HepG2 (cell line): ENCODE measurements around the gene CSNK1D. TPM values are rescaled to one million over a fixed set of nuclear protein-coding genes. Genes with fewer than 3 reads are reported as not detected.
A peak's percentile ranks its signal among the peaks of the same experiment; 100 is the strongest.

Experiments used
- ATAC-seq: fragments of 200-7000 bp; cut with Tn5 transposase; 3 replicates; pipeline ENCODE4 v1.9.1; 2020; ENCODE audit warnings: mild to moderate bottlenecking, moderate library complexity
- BruUV-seq: library from RNA; stranded (reverse); fragments of 400-500 nt; replicated peaks from 2 replicates; lab custom pipeline; 2021; lab: Mats Ljungman, UMichigan
- CTCF ChIA-PET: fragments of 300-600 bp; formaldehyde crosslinking; extraction: SDS; loops from one replicate; lab custom pipeline; 2021; ENCODE audit warnings: low total read pairs, inconsistent platforms, low intra/inter-chr PET ratio; lab: Yijun Ruan, JAX
- POLR2A ChIA-PET: fragments of 350-600 bp; sonication (Branson Sonifier 250); formaldehyde crosslinking; loops from one replicate; lab custom pipeline; 2020; ENCODE audit warnings: antibody characterized with exemption, inconsistent platforms; lab: Yijun Ruan, JAX
- DNase-seq: peaks from one replicate; pipeline ENCODE4 v3.0.0-alpha.2; 2015; ENCODE audit warnings: low spot score
- FAIRE-seq: peaks from 3 replicates; lab custom pipeline; 2011; peaks lifted over from hg19 to GRCh38; lab: Jason Lieb, UNC
- H2AFZ ChIP-seq: one replicate; pipeline ENCODE4 v1.6.1; 2011; ENCODE audit warnings: low read length, inconsistent platforms
- H3K27ac ChIP-seq: fragments of 300-600 bp; 3 replicates; pipeline ENCODE4 v1.8.0; 2011; ENCODE audit warnings: mixed run types, mild to moderate bottlenecking, mixed read lengths, low read length, inconsistent platforms; ENCODE audit not compliant: insufficient read depth; ENCODE audit errors: extremely low read length
- H3K27me3 ChIP-seq, 2 experiments: fragments of 200-600 bp in 1 of 2; 2 replicates in 1 of 2; 3 replicates in 1 of 2; pipeline versions ENCODE4 v1.6.0 to v1.8.0; 2011; ENCODE audit warnings: low read length in 2 of 2, mild to moderate bottlenecking in 2 of 2, moderate library complexity in 2 of 2, inconsistent platforms in 1 of 2; ENCODE audit not compliant: insufficient read depth in 2 of 2, control insufficient read depth in 1 of 2
- H3K36me3 ChIP-seq, 2 experiments: fragments of 200-600 bp in 1 of 2; replicated peaks in 1 of 2; 2 replicates in 1 of 2; 3 replicates in 1 of 2; pipeline versions ENCODE4 v1.5.1 to v1.8.0; 2011; ENCODE audit warnings: low read length in 2 of 2, inconsistent platforms in 1 of 2; ENCODE audit not compliant: insufficient read depth in 2 of 2, control insufficient read depth in 1 of 2
- H3K4me1 ChIP-seq: 2 replicates; pipeline ENCODE4 v1.5.1; 2012; ENCODE audit warnings: low read length, inconsistent platforms; ENCODE audit not compliant: insufficient read depth
- H3K4me2 ChIP-seq: 2 replicates; pipeline ENCODE4 v1.6.0; 2011; ENCODE audit warnings: low read depth, low read length, inconsistent platforms
- H3K4me3 ChIP-seq, 3 experiments: fragments of 200-600 bp in 1 of 3; sonication (generic), shearing (Covaris generic) in 1 of 3; replicated peaks in 1 of 3; 2 replicates each; pipeline ENCODE4 v1.5.1; 2011 to 2016; ENCODE audit warnings: low read length in 3 of 3, inconsistent platforms in 2 of 3, low read depth in 2 of 3, mild to moderate bottlenecking in 2 of 3, control low read depth in 1 of 3, mixed read lengths in 1 of 3; ENCODE audit not compliant: insufficient read depth in 1 of 3
- H3K79me2 ChIP-seq: one replicate; pipeline ENCODE4 v1.6.1; 2011; ENCODE audit warnings: low read length, inconsistent platforms; ENCODE audit not compliant: insufficient read depth
- H3K9ac ChIP-seq: 2 replicates; pipeline ENCODE4 v1.6.0; 2011; ENCODE audit warnings: mild to moderate bottlenecking, low read depth, low read length, inconsistent platforms; ENCODE audit not compliant: insufficient read depth
- H3K9me3 ChIP-seq: 2 replicates; pipeline ENCODE4 v1.5.1; 2012; ENCODE audit warnings: mild to moderate bottlenecking, low read length
- H4K20me1 ChIP-seq: 2 replicates; pipeline ENCODE4 v1.6.0; 2011; ENCODE audit warnings: inconsistent platforms, mild to moderate bottlenecking, low read length, moderate library complexity; ENCODE audit not compliant: insufficient read depth
- CREM ChIP-seq, 2 experiments: sonication (generic) in 1 of 2; formaldehyde crosslinking in 1 of 2; IDR thresholded peaks; 2 replicates each; pipeline versions ENCODE4 v1.4.0 to v1.6.1; 2016 to 2020; ENCODE audit warnings: antibody characterized with exemption in 1 of 2, mild to moderate bottlenecking in 1 of 2, missing genetic modification reagents in 1 of 2
- DNMT1 ChIP-seq: sonication (generic); formaldehyde crosslinking; IDR thresholded peaks from 2 replicates; pipeline ENCODE4 v1.5.1; 2020; ENCODE audit warnings: mild to moderate bottlenecking, missing genetic modification reagents
- ELF1 ChIP-seq: sonication (generic); formaldehyde crosslinking; IDR thresholded peaks from 2 replicates; pipeline ENCODE4 v1.4.0; 2020; ENCODE audit warnings: missing genetic modification reagents
- MXD4 ChIP-seq: IDR thresholded peaks from 2 replicates; pipeline ENCODE4 v1.6.1; 2016; ENCODE audit warnings: mild to moderate bottlenecking, missing biosample characterization, missing genetic modification reagents
- RFX1 ChIP-seq: fragments of 450-650 bp; IDR thresholded peaks from 2 replicates; pipeline ENCODE4 v1.6.1; 2017
- SETDB1 ChIP-seq: sonication (generic); formaldehyde crosslinking; IDR thresholded peaks from 2 replicates; pipeline ENCODE4 v1.5.1; 2020; ENCODE audit warnings: missing genetic modification reagents, mild to moderate bottlenecking, borderline replicate concordance
- TBX2 ChIP-seq: sonication (generic); formaldehyde crosslinking; IDR thresholded peaks from 2 replicates; pipeline ENCODE4 v1.5.0; 2020; ENCODE audit warnings: missing genetic modification reagents, mild to moderate bottlenecking, borderline replicate concordance
- TCF7 ChIP-seq: sonication (generic); IDR thresholded peaks from 2 replicates; pipeline ENCODE4 v1.6.1; 2016; ENCODE audit warnings: antibody characterized with exemption, low read depth
- TCF7L2 ChIP-seq: IDR thresholded peaks from 2 replicates; pipeline ENCODE4 v1.6.1; 2011; ENCODE audit warnings: mild to moderate bottlenecking, low read depth, low read length, moderate library complexity
- U2AF1 ChIP-seq: fragments of 200-400 bp; formaldehyde crosslinking; optimal IDR thresholded peaks from 2 replicates; pipeline ENCODE3; 2017; ENCODE audit warnings: mild to moderate bottlenecking, low read depth, low read length
- ZNF317 ChIP-seq: sonication (generic); formaldehyde crosslinking; IDR thresholded peaks from 2 replicates; pipeline ENCODE4 v1.5.0; 2020; ENCODE audit warnings: mild to moderate bottlenecking, missing genetic modification reagents
- ZNF563 ChIP-seq: sonication (generic); formaldehyde crosslinking; IDR thresholded peaks from 2 replicates; pipeline ENCODE4 v1.8.0; 2022; ENCODE audit warnings: mild to moderate bottlenecking, moderate library complexity, missing genetic modification reagents
- ZNF749 ChIP-seq: sonication (generic); formaldehyde crosslinking; IDR thresholded peaks from 2 replicates; pipeline ENCODE4 v1.8.0; 2022; ENCODE audit warnings: mild to moderate bottlenecking, missing genetic modification reagents, moderate library complexity, borderline replicate concordance
- ZNF839 ChIP-seq: sonication (generic); formaldehyde crosslinking; IDR thresholded peaks from 2 replicates; pipeline ENCODE4 v1.4.0; 2020; ENCODE audit warnings: missing genetic modification reagents, mild to moderate bottlenecking, borderline replicate concordance
- WGBS: methylation state at CpG from one replicate; pipeline ENCODE4 v1.1.6; 2017; ENCODE audit warnings: low lambda C conversion rate; 5-methylcytosine and 5-hydroxymethylcytosine counted together
- in situ Hi-C: cut with HindIII; loops from 2 replicates; pipeline ENCODE4 v1.10.0; 2017; ENCODE audit warnings: low pct_unique_long_range_greater_than_20kb; ENCODE audit not compliant: extremely low pct_ligation_motif_present
- intact Hi-C: fragments of 100-400 bp; cut with micrococcal nuclease; formaldehyde crosslinking; loops from one replicate; pipeline ENCODE4 v1.10.0; 2022; ENCODE audit not compliant: unreplicated experiment
- polyA plus RNA-seq, 8 experiments: library from polyadenylated mRNA; depleted of rRNA in 3 of 8; stranded (reverse) in 7 of 8; unstranded in 1 of 8; fragments of >200 nt; fragmentation: Illumina TruSeq in 4 of 8; extraction: Trizol in 4 of 8; gene quantifications; 2 replicates each; pipeline versions ENCODE4 v1.2.1 to v1.2.3, GENCODE V29; 2011 to 2016; ENCODE audit warnings: low read depth in 4 of 8, missing spikeins in 1 of 8, mixed read lengths in 1 of 8; ENCODE audit not compliant: insufficient read depth in 1 of 8
- total RNA-seq, 5 experiments: library from RNA; depleted of rRNA; stranded (reverse); fragments of >200 nt; fragmentation: Illumina TruSeq; extraction: Trizol; gene quantifications; 2 replicates each; pipeline ENCODE4 v1.2.3, GENCODE V29; 2016; ENCODE audit warnings: low read depth in 1 of 5
- TF ChIP-seq, protein P1 (sequence below): IDR thresholded peaks from 2 replicates; pipeline ENCODE4 v1.6.1; 2016
- TF ChIP-seq, protein P2 (sequence below): sonication (generic); formaldehyde crosslinking; IDR thresholded peaks from 2 replicates; pipeline ENCODE4 v1.8.0; 2022; ENCODE audit warnings: mild to moderate bottlenecking, missing genetic modification reagents, moderate library complexity
- TF ChIP-seq, protein P3 (sequence below): sonication (generic); formaldehyde crosslinking; conservative IDR thresholded peaks from 2 replicates; pipeline ENCODE4 v1.4.0; 2020; ENCODE audit warnings: missing genetic modification reagents
- TF ChIP-seq, protein P4 (sequence below), 2 experiments: fragments of 450-650 bp in 1 of 2; sonication (generic) in 1 of 2; formaldehyde crosslinking; IDR thresholded peaks; 2 replicates each; pipeline versions ENCODE4 v1.5.0 to v1.8.0; 2020 to 2022; ENCODE audit warnings: mild to moderate bottlenecking in 1 of 2, missing genetic modification reagents in 1 of 2
- TF ChIP-seq, protein P5 (sequence below): sonication (generic); formaldehyde crosslinking; IDR thresholded peaks from 2 replicates; pipeline ENCODE4 v1.4.0; 2020; ENCODE audit warnings: missing genetic modification reagents, borderline replicate concordance

Gene CSNK1D
- total and polyA plus RNA-seq, 2 of the 13 experiments (the other 11 are each of a cell fraction or from before 2014, with no cell fraction given): 31.5 to 128 TPM

DNA sequence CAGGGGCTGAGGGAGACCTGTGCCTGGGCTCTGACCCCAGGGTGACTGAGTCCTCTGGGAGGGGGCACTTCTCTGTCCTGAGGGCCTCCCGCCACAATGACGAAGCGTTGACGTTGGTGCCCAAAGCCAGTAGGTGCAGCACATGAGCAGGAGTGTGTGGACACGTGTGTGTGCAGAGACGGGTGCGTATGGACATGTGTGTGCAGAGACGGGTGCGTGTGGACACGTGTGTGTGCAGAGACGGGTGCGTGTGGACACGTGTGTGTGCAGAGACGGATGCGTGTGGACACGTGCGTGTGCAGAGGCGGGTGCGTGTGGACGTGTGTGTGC is 44.6 kb upstream of the CSNK1D start:
- intact Hi-C loops (no loop called here), in situ Hi-C loops (no loop called here)
- POLR2A ChIA-PET: interaction anchor here (0.9 to 2.6 kb wide), 16 partner anchors 9 to 261 kb away, joined by 3 to 152 read pairs (median 8); partner anchors contain the start of genes CSNK1D and SLC16A3
- Histone ChIP-seq H3K27ac (peak overlapping the region; percentile 54), H3K9me3 (no peaks in the 10 kb centered on the region), H3K36me3 (no peaks in the 10 kb centered on the region), H2AFZ (no peak overlapping the region), H3K4me2 (peak overlapping the region; percentile 88), H3K4me3 (peak overlapping the region; percentile 63 to 72 (median 69); a peak in 5 of 6 replicates), H3K27me3 (no peaks in the 10 kb centered on the region; a peak in 1 of 5 replicates), H3K79me2 (peaks cover 3% of the 10 kb centered on the region), H3K4me1 (peaks cover 69% of the 10 kb centered on the region), H4K20me1 (no peaks in the 10 kb centered on the region), H3K9ac (peak overlapping the region; percentile 64)
- ATAC-seq (no peak), DNase-seq (no peak), FAIRE-seq (no peak)
- CTCF ChIA-PET: no interaction called here
- WGBS: 72% methylated on average over 20 of the region's 20 CpGs
- BruUV-seq: no TSS peak
- TF ChIP-seq SETDB1 (CRISPR knock-in tag): no peak
- no peak for TF ChIP-seq MXD4 (CRISPR knock-in tag)
- TF ChIP-seq ZNF839 (CRISPR knock-in tag): no peak; the same call in 1 of the 2 replicates
- TF ChIP-seq, protein P1, sequence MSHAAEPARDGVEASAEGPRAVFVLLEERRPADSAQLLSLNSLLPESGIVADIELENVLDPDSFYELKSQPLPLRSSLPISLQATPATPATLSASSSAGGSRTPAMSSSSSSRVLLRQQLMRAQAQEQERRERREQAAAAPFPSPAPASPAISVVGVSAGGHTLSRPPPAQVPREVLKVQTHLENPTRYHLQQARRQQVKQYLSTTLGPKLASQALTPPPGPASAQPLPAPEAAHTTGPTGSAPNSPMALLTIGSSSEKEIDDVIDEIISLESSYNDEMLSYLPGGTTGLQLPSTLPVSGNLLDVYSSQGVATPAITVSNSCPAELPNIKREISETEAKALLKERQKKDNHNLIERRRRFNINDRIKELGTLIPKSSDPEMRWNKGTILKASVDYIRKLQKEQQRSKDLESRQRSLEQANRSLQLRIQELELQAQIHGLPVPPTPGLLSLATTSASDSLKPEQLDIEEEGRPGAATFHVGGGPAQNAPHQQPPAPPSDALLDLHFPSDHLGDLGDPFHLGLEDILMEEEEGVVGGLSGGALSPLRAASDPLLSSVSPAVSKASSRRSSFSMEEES (CRISPR knock-in tag): no peak
- TF ChIP-seq TBX2 (CRISPR knock-in tag): no peak
- no peak for TF ChIP-seq ZNF563 (CRISPR knock-in tag)
- TF ChIP-seq, protein P2, sequence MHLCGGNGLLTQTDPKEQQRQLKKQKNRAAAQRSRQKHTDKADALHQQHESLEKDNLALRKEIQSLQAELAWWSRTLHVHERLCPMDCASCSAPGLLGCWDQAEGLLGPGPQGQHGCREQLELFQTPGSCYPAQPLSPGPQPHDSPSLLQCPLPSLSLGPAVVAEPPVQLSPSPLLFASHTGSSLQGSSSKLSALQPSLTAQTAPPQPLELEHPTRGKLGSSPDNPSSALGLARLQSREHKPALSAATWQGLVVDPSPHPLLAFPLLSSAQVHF: peak; percentile 65; the same call in 1 of the 2 replicates
- TF ChIP-seq ZNF317 (CRISPR knock-in tag): no peak
- no peak for TF ChIP-seq TCF7L2
- TF ChIP-seq, protein P3, sequence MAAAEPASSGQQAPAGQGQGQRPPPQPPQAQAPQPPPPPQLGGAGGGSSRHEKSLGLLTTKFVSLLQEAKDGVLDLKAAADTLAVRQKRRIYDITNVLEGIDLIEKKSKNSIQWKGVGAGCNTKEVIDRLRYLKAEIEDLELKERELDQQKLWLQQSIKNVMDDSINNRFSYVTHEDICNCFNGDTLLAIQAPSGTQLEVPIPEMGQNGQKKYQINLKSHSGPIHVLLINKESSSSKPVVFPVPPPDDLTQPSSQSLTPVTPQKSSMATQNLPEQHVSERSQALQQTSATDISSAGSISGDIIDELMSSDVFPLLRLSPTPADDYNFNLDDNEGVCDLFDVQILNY (CRISPR knock-in tag): no peak
- TF ChIP-seq, protein P4, sequence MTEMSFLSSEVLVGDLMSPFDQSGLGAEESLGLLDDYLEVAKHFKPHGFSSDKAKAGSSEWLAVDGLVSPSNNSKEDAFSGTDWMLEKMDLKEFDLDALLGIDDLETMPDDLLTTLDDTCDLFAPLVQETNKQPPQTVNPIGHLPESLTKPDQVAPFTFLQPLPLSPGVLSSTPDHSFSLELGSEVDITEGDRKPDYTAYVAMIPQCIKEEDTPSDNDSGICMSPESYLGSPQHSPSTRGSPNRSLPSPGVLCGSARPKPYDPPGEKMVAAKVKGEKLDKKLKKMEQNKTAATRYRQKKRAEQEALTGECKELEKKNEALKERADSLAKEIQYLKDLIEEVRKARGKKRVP (CRISPR knock-in tag; IDR thresholded peaks at IDR 0.05): no peak
- TF ChIP-seq, protein P5, sequence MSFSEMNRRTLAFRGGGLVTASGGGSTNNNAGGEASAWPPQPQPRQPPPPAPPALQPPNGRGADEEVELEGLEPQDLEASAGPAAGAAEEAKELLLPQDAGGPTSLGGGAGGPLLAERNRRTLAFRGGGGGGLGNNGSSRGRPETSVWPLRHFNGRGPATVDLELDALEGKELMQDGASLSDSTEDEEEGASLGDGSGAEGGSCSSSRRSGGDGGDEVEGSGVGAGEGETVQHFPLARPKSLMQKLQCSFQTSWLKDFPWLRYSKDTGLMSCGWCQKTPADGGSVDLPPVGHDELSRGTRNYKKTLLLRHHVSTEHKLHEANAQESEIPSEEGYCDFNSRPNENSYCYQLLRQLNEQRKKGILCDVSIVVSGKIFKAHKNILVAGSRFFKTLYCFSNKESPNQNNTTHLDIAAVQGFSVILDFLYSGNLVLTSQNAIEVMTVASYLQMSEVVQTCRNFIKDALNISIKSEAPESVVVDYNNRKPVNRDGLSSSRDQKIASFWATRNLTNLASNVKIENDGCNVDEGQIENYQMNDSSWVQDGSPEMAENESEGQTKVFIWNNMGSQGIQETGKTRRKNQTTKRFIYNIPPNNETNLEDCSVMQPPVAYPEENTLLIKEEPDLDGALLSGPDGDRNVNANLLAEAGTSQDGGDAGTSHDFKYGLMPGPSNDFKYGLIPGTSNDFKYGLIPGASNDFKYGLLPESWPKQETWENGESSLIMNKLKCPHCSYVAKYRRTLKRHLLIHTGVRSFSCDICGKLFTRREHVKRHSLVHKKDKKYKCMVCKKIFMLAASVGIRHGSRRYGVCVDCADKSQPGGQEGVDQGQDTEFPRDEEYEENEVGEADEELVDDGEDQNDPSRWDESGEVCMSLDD: no peak
- TF ChIP-seq DNMT1 (CRISPR knock-in tag): 0 out of 2 replicates have a peak, but pooled peaks have one; percentile 20
- no peak for TF ChIP-seq RFX1
- TF ChIP-seq ZNF749 (CRISPR knock-in tag): peak; percentile 19; the same call in 1 of the 2 replicates
- TF ChIP-seq ELF1: no peak
- TF ChIP-seq TCF7: no peak
- no peak for TF ChIP-seq U2AF1
- no peak for TF ChIP-seq CREM (IDR thresholded peaks at IDR 0.05)
- TF ChIP-seq CREM (CRISPR knock-in tag; IDR thresholded peaks at IDR 0.05): no peak
